G401.6 (cell line): ENCODE data around the gene WIPF3.

Source experiments
- FAIRE-seq: peaks from 2 replicates; lab custom pipeline; 2012; peaks lifted over from hg19 to GRCh38; lab: Jason Lieb, UNC

The WIPF3 gene

GRCh38 chr7:29806208-29806994 is at the start of gene WIPF3:
WIPF3 (plus strand) TSS chr7:29806508; CDS start chr7:29834725, 28,217 bp downstream.
- FAIRE-seq = no peak

GRCh38 chr7:29763266-29763665 is 43.0 kb upstream of the WIPF3 start:
- no peak for FAIRE-seq

- FAIRE-seq = no peak
These were observed 42.1 kb upstream of the WIPF3 start for GRCh38 chr7:29764227-29764626.

- no peak for FAIRE-seq
These were observed 40.8 kb upstream of the WIPF3 start for GRCh38 chr7:29765490-29765889.

GRCh38 chr7:29770371-29770770 is 35.9 kb upstream of the WIPF3 start:
- FAIRE-seq = no peak

- FAIRE-seq = no peak
These were observed 35.1 kb upstream of the WIPF3 start for GRCh38 chr7:29771081-29771816.

- FAIRE-seq = no peak
These were observed 27.3 kb upstream of the WIPF3 start for GRCh38 chr7:29779017-29779416.

- FAIRE-seq = no peak
These were observed 26.0 kb upstream of the WIPF3 start for GRCh38 chr7:29780346-29780745.

- FAIRE-seq = no peak
These were observed 22.6 kb upstream of the WIPF3 start for GRCh38 chr7:29783671-29784070.

GRCh38 chr7:29793507-29793906 is 12.8 kb upstream of the WIPF3 start:
- no peak for FAIRE-seq

- FAIRE-seq = no peak
These were observed 11.2 kb upstream of the WIPF3 start for GRCh38 chr7:29794959-29795629.

GRCh38 chr7:29795696-29796580 is 10.4 kb upstream of the WIPF3 start:
- no peak for FAIRE-seq

- no peak for FAIRE-seq
These were observed 9.0 kb upstream of the WIPF3 start for GRCh38 chr7:29797112-29797944.

GRCh38 chr7:29798422-29798821 is 7.9 kb upstream of the WIPF3 start:
- no peak for FAIRE-seq

GRCh38 chr7:29801929-29802328 is 4.4 kb upstream of the WIPF3 start:
- FAIRE-seq = no peak

GRCh38 chr7:29805031-29805430 is 1.3 kb upstream of the WIPF3 start:
- no peak for FAIRE-seq

- no peak for FAIRE-seq
These were observed 461 bp upstream of the WIPF3 start for GRCh38 chr7:29805886-29806207.

- FAIRE-seq = no peak
These were observed 910 bp downstream of the WIPF3 start for GRCh38 chr7:29806995-29807841.

GRCh38 chr7:29808075-29808801 is 1.9 kb downstream of the WIPF3 start:
- FAIRE-seq = no peak
